ENCODE measurements around the gene LHX3.

GRCh38 chr9:136199391-136200288 lies 5.3 kb downstream of the LHX3 start:
- no peak for TF ChIP-seq CTCF (IDR thresholded peaks at IDR 0.05; ENCODE audit: insufficient read depth, low read depth, low read length)
- peak; percentile 99 for TF ChIP-seq EZH2 (IDR thresholded peaks at IDR 0.05; ENCODE audit: insufficient read depth, low read length)
